IPS-NIHi11 (cell line): ENCODE data around the gene FBXO48.
A peak's percentile ranks its signal among the peaks of the same experiment; 100 is the strongest.
"Not testable (repeated sequence)": the region's sequence is repeated elsewhere in the genome, so short reads cannot be mapped to it uniquely, and the experiment has no call there.

Experiments used
- DNase-seq: peaks from one replicate; pipeline ENCODE4 v3.0.0; 2012; ENCODE audit warnings: mixed read lengths, low spot score

FBXO48 gene, protein sequence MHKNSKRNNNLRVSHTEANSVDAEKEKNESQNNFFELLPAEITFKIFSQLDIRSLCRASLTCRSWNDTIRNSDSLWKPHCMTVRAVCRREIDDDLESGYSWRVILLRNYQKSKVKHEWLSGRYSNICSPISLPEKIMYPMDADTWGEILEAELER

DNA sequence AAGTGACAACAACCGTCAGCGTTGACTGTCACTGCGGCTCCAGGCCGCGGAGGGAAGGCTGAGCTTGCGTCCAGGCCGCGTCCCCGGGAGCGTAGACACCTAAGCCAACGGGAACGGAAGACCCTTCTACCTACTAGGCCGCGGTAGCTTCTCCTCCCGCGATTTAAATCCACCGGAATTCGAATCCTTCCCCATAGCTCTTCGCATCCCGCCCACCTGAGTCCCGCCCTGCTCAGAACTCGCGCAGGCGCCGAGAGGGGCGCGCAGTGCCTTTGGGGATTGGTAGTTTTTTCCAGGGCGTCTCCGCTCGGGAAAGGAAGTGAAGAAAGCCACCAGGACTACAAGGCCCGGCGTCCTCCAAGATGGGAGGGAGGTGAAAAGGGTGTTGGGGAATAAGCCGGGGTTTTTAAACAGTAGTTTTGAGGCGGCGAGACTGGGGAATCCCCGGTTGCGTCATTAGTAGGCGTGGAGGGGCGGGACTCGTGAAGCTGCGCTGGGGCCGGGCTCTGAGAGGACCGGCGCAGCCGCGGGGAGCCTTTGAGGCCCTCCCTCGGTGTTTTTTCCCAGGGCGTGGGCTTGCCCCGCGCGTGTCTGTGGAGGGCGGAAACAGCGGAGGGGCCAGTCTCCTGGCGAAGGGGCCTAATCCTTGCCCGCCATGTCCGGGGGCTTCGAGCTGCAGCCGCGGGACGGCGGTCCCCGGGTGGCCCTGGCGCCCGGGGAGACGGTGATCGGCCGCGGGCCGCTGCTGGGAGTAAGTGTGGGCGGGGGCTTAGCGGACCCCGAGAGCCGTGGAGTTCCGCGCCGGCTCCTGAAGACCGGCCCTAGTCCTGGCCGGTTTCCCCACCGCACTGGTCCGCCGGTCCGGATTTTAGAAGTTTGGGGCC, at the start of gene FBXO48, which contains the start of gene APLF:
Gene FBXO48 (minus strand): TSS at position 218 of the 884 bp plus-strand sequence. CDS start 2,149 bp downstream, outside the sequence.
Gene APLF (plus strand): TSS at position 509 of the 884 bp plus-strand sequence. CDS start 147 bp downstream, at position 656.
- peak; percentile 92 for DNase-seq

GRCh38 chr2:68516051-68516955, 49.2 kb upstream of the FBXO48 start:
- no peak for DNase-seq

DNA sequence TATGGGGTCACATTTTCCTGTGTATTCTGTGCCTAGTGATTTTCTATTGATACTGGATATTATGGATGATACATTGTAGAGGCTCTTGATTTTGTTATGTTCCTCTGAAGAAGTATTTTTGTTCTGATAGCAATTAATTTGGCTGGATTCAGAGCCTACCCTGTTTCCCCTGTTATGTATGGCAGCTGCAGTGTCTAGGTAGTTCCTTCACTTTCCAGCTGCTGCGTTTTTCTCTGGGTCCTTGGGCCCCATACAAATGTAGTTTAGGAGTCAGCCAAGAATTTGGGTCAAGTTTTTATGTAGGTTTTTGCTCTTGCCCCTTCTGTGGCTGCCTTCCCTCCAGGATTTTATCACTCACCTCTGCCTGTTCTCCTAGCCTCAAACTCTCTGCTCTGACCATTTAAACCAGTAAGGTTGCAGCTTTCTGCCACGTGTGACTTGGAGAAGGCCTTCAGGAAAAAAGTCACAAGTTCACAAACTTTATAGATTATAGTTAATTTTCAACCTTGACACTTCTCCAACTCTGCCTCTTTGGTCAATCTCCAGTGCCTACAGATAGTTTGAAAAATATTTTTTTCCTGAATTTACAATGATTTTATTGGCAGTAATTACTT, 47.3 kb upstream of the FBXO48 start:
- no peak for DNase-seq

- no peak for DNase-seq
Measured at GRCh38 chr2:68512966-68513365, 45.9 kb upstream of the FBXO48 start.

GRCh38 chr2:68512326-68512725, 45.2 kb upstream of the FBXO48 start:
- no peak for DNase-seq

DNA sequence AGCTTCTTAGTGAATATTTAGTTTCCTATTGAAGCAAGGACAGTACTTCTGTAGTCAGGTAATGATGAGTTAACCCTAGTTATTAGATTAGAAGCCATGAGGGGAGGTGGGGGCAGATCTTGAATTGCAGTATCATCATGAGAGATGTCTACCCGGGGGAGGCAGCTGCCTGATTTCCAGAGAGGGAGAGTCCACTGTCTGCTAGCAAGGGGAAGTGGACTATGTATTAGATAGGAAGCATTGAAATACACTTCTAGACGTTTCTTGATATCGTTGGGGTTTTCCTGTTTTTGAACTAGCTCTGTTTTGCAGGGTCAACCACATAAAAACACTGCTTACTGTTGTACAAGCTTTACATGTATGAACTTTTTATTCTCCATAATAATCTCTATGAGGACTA, 39.1 kb upstream of the FBXO48 start:
- DNase-seq, result no peak

- DNase-seq, result no peak
Measured at GRCh38 chr2:68505603-68506159, 38.6 kb upstream of the FBXO48 start.

- DNase-seq, result no peak
Measured at GRCh38 chr2:68501768-68502167, 34.7 kb upstream of the FBXO48 start.

DNA sequence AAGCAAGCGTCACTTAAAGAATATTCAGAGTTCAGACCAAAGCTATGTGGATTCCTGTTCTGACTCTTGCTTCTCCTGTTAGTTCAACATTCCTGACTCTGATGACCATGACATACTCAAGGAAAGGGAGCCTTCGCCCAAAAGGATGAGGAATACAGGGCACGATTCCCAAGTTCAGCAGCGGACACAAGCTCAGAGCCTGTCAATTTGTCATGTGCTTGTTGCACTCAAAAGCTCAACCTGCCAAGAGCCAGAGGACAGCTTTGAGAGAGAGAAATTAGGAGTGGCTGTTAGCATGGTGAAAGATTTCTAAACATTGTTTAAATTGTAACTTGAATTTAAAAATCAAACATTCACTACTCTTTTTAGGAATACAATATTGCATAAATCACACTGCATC, 33.6 kb upstream of the FBXO48 start:
- DNase-seq, result no peak

- no peak for DNase-seq
Measured at GRCh38 chr2:68499133-68499532, 32.0 kb upstream of the FBXO48 start.

DNA sequence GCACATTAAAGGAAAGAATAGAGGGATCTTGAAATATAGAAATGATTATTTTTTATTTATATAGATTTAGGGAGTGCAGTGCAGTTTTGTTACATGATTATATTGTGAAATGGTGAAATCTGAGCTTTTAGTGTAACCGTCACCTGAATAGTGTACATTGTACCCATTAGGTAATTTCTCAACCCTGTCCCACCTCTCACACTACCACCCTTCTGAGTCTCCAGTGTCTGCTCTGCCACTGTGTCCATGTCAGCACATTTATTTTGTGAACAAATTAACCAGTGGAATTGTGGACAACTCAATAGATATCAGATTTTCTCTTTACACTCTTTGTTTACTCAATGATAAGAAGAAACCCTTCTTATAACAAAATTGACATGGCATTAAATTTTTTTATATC, 24.5 kb upstream of the FBXO48 start:
- DNase-seq, result no peak

DNA sequence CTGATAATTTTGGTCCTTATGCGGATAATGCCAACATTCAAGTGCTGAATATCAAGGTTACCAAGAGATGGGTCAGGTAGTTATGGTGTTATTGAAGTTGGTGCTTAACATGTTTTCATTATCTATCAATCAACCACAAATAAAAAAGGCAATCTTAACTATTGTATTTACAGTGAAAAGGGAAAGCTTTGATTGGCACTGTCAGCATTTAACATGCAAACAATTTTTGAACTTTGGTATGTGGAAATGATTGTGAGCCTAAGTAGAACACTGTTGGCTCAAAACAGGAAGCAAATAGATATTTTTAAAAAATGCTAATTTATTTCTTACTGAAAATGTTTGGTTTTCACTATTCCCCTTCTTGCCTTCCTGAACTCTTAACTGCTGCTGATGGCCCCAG, 22.2 kb upstream of the FBXO48 start:
- DNase-seq, result no peak

- not testable (repeated sequence) for DNase-seq
Measured at GRCh38 chr2:68488605-68489004, 21.5 kb upstream of the FBXO48 start.

DNA sequence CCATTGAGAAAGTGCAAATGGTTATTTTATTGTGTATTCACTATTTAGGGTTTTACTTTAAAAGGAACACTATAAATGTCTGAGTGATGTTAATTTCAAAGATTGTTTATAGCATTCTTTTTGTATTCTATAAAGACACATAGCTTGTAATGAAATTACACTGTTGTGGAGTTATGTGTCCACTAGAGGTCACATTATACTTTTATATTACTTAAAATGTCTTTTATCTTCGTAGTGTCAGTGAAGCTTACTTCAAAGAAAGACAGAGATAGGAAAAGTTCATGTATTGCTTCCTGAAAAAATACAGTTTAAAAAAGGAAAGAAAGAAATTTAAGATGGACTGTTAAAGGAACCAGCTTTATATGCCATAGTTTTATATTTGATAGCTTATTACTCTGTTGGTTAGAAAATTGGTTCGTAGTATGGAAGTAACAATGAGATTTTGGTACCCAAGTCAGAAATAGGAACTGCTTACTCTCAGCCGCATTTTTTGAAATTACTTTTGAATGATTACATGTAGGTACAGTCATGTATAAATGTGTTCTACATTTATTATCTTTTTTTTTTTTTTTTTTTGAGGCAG, 20.8 kb upstream of the FBXO48 start:
- DNase-seq, result peak; percentile 22

DNA sequence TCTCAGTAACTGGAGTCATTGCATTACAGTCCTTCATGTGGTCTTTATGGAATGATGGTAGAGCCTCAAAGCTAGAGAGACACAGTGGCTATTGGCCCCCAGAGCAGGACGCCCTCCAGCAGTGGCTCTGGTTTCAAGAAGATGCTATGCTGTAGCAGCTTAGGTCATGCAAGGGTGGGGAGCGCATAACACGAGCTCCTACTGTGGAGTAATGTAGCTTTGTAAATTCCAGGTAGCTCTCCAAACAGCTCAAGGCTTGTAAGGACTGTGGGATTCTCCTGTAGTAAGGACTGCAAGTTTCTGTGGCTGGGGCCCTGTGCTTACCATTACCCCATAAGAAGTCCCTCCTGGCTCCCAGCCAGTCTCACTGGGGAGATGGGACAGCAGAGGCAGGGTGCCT, 15.9 kb upstream of the FBXO48 start:
- DNase-seq, result no peak

- DNase-seq, result no peak
Measured at GRCh38 chr2:68482296-68482820, 15.3 kb upstream of the FBXO48 start.

GRCh38 chr2:68478688-68479087, 11.6 kb upstream of the FBXO48 start:
- DNase-seq, result no peak

DNA sequence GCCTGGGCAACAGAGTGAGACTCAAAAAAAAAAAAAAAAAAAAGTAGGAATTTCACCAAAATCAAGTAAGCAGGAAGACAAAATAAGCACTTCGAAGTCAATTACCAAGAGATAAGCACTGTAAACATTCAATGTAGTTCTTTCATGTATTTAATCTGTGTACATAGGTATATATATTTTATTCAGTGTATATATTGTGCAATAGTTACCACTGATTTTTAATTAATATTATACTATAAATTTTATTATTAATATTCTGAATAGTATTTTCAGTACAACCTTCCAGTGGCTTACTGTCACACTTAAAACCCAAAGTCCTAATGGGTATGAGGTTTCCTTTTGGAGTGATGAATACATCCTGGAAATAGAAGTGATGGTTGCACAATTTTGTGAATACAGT, 9.4 kb upstream of the FBXO48 start:
- DNase-seq, result no peak

- no peak for DNase-seq
Measured at GRCh38 chr2:68475576-68475975, 8.5 kb upstream of the FBXO48 start.

GRCh38 chr2:68475110-68475509, 8.0 kb upstream of the FBXO48 start:
- no peak for DNase-seq

- DNase-seq, result no peak
Measured at GRCh38 chr2:68472796-68473414, 5.8 kb upstream of the FBXO48 start.
